GM23338 (cell line): ENCODE data around the gene CALY. TPM values are rescaled to one million over a fixed set of nuclear protein-coding genes. Genes with fewer than 3 reads are reported as not detected.

Experiments used
- ATAC-seq: fragments of 200-7000 bp; cut with Tn5 transposase; 3 replicates; pipeline ENCODE4 v1.9.1; 2020
- DNase-seq: peaks from one replicate; pipeline ENCODE4 v3.0.0-alpha.2; 2015; ENCODE audit warnings: low spot score
- H2AFZ ChIP-seq: fragments of 200-600 bp; sonication (generic); 2 replicates; pipeline ENCODE4 v1.8.0; 2016; ENCODE audit warnings: antibody characterized with exemption, mild to moderate bottlenecking, moderate library complexity
- H3F3A ChIP-seq: fragments of 200-600 bp; sonication (generic); replicated peaks from 2 replicates; pipeline ENCODE4 v1.8.0; 2017; ENCODE audit warnings: antibody characterized with exemption, mixed run types, low read depth
- H3K27ac ChIP-seq: fragments of 200-600 bp; sonication (generic); 2 replicates; pipeline ENCODE4 v1.6.1; 2016; ENCODE audit warnings: low read depth
- H3K27me3 ChIP-seq: fragments of 200-600 bp; sonication (generic); 2 replicates; pipeline ENCODE4 v1.8.0; 2016; ENCODE audit warnings: mild to moderate bottlenecking, mixed run types, moderate library complexity; ENCODE audit not compliant: insufficient read depth
- H3K36me3 ChIP-seq: fragments of 200-600 bp; sonication (generic); 2 replicates; pipeline ENCODE4 v1.8.0; 2016; ENCODE audit warnings: mild to moderate bottlenecking; ENCODE audit not compliant: insufficient read depth
- H3K4me1 ChIP-seq: fragments of 200-600 bp; sonication (generic); 2 replicates; pipeline ENCODE4 v1.8.0; 2016; ENCODE audit warnings: mild to moderate bottlenecking, moderate library complexity; ENCODE audit not compliant: insufficient read depth
- H3K4me2 ChIP-seq: fragments of 200-600 bp; sonication (generic); 2 replicates; pipeline ENCODE4 v1.7.1; 2017; ENCODE audit warnings: mixed run types
- H3K4me3 ChIP-seq: fragments of 200-600 bp; sonication (generic); 2 replicates; pipeline ENCODE4 v1.6.1; 2016; ENCODE audit warnings: mixed run types
- H3K79me2 ChIP-seq: fragments of 200-600 bp; sonication (generic); replicated peaks from 2 replicates; pipeline ENCODE4 v1.8.0; 2017; ENCODE audit warnings: mild to moderate bottlenecking; ENCODE audit not compliant: insufficient read depth
- H3K9me2 ChIP-seq: fragments of 200-600 bp; sonication (generic); 2 replicates; pipeline ENCODE4 v1.8.0; 2017; ENCODE audit not compliant: insufficient read depth
- H4K20me1 ChIP-seq: fragments of 200-600 bp; sonication (generic); replicated peaks from 2 replicates; pipeline ENCODE4 v1.8.0; 2017; ENCODE audit warnings: mild to moderate bottlenecking; ENCODE audit not compliant: insufficient read depth
- H3K27ac Mint-ChIP-seq: 2 replicates; pipeline ENCODE4 v1.8.0; 2020; ENCODE audit warnings: inconsistent platforms, mild to moderate bottlenecking, moderate library complexity, mixed read lengths
- H3K27me3 Mint-ChIP-seq: 3 replicates; pipeline ENCODE4 v1.8.0; 2022; ENCODE audit warnings: low read depth, mild to moderate bottlenecking, moderate library complexity, mixed read lengths, inconsistent platforms; ENCODE audit not compliant: insufficient read depth, poor library complexity
- H3K36me3 Mint-ChIP-seq: 3 replicates; pipeline ENCODE4 v1.8.0; 2021; ENCODE audit warnings: low read depth, mild to moderate bottlenecking, inconsistent platforms, moderate library complexity, mixed read lengths
- H3K4me1 Mint-ChIP-seq: 3 replicates; pipeline ENCODE4 v1.8.0; 2020; ENCODE audit warnings: mild to moderate bottlenecking, inconsistent platforms, mixed read lengths
- H3K4me3 Mint-ChIP-seq: 3 replicates; pipeline ENCODE4 v1.8.0; 2021; ENCODE audit warnings: moderate library complexity, mild to moderate bottlenecking, inconsistent platforms, mixed read lengths
- H3K9me3 Mint-ChIP-seq: 3 replicates; pipeline ENCODE4 v1.8.0; 2020; ENCODE audit warnings: moderate library complexity, mild to moderate bottlenecking, inconsistent platforms, mixed read lengths
- CREB1 ChIP-seq: fragments of 250-450 bp; sonication (Bioruptor Pico); IDR thresholded peaks from 2 replicates; pipeline ENCODE4 v1.5.0; 2020; ENCODE audit warnings: low read depth, mild to moderate bottlenecking, moderate library complexity
- EZH2 ChIP-seq: fragments of 200-600 bp; sonication (generic); IDR thresholded peaks from one replicate; pipeline ENCODE4 v1.8.0; 2017; ENCODE audit warnings: antibody characterized with exemption, mild to moderate bottlenecking, low read depth; ENCODE audit not compliant: unreplicated experiment
- EZH2phosphoT487 ChIP-seq: fragments of 200-600 bp; sonication (generic); IDR thresholded peaks from one replicate; pipeline ENCODE4 v1.8.1; 2018; ENCODE audit warnings: antibody characterized with exemption; ENCODE audit not compliant: unreplicated experiment
- JUNB ChIP-seq: IDR thresholded peaks from one replicate; pipeline ENCODE4 v1.6.1; 2016; ENCODE audit warnings: antibody characterized with exemption; ENCODE audit not compliant: unreplicated experiment
- NANOG ChIP-seq: IDR thresholded peaks from 2 replicates; pipeline ENCODE4 v1.6.1; 2016; ENCODE audit warnings: antibody characterized with exemption, borderline replicate concordance
- POLR2AphosphoS5 ChIP-seq: IDR thresholded peaks from 2 replicates; pipeline ENCODE4 v1.6.1; 2016; ENCODE audit warnings: antibody characterized with exemption, low read depth
- STAT1 ChIP-seq: IDR thresholded peaks from one replicate; pipeline ENCODE4 v1.6.1; 2016; ENCODE audit warnings: antibody characterized with exemption; ENCODE audit not compliant: unreplicated experiment
- ZNF114 ChIP-seq: fragments of 250-450 bp; sonication (Bioruptor Pico); IDR thresholded peaks from 2 replicates; pipeline ENCODE4 v1.5.0; 2020; ENCODE audit warnings: mild to moderate bottlenecking, moderate library complexity
- ZNF331 ChIP-seq: fragments of 250-450 bp; sonication (Bioruptor Pico); IDR thresholded peaks from 2 replicates; pipeline ENCODE4 v1.5.0; 2020; ENCODE audit warnings: low read depth, mild to moderate bottlenecking, moderate library complexity
- polyA plus RNA-seq: library from polyadenylated mRNA; unstranded; fragments of >200 nt; fragmentation: Nextera tagmentation; extraction: Ambion mirVana; gene quantifications from 2 replicates; pipeline ENCODE4 v1.2.1, GENCODE V29; 2016
- total RNA-seq: library from RNA; depleted of rRNA; stranded (reverse); fragments of >200 nt; shearing (Covaris generic); gene quantifications from 2 replicates; pipeline ENCODE4 v1.2.3, GENCODE V29; 2014
- TF ChIP-seq, protein P1 (sequence below): fragments of 250-450 bp; sonication (Bioruptor Pico); IDR thresholded peaks from 2 replicates; pipeline ENCODE4 v1.5.0; 2020; ENCODE audit warnings: mild to moderate bottlenecking, moderate library complexity

Gene CALY
- total and polyA plus RNA-seq, 2 experiments from 2014 or later = 1.0 to 8.0 TPM

DNA sequence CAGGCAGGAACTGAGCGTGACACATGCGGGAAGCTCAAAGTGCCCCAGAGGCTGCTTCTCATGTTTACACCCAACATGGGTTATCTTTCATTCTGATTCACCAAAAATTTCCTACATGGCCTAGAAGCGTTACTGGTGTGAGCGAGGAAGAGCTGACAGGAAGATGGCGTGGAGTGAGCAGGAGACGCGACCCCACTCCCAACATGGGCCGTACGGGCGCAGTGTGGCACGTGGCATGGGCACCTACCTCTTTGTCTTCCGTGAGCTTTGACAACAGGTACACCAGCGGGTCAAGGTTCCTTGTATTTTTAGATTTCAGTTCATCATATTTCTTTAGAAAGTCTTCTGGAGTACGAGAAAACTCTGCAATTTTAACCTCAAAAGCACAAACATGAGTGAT lies 37.0 kb downstream of the CALY start (continued):
- TF ChIP-seq, protein P1, sequence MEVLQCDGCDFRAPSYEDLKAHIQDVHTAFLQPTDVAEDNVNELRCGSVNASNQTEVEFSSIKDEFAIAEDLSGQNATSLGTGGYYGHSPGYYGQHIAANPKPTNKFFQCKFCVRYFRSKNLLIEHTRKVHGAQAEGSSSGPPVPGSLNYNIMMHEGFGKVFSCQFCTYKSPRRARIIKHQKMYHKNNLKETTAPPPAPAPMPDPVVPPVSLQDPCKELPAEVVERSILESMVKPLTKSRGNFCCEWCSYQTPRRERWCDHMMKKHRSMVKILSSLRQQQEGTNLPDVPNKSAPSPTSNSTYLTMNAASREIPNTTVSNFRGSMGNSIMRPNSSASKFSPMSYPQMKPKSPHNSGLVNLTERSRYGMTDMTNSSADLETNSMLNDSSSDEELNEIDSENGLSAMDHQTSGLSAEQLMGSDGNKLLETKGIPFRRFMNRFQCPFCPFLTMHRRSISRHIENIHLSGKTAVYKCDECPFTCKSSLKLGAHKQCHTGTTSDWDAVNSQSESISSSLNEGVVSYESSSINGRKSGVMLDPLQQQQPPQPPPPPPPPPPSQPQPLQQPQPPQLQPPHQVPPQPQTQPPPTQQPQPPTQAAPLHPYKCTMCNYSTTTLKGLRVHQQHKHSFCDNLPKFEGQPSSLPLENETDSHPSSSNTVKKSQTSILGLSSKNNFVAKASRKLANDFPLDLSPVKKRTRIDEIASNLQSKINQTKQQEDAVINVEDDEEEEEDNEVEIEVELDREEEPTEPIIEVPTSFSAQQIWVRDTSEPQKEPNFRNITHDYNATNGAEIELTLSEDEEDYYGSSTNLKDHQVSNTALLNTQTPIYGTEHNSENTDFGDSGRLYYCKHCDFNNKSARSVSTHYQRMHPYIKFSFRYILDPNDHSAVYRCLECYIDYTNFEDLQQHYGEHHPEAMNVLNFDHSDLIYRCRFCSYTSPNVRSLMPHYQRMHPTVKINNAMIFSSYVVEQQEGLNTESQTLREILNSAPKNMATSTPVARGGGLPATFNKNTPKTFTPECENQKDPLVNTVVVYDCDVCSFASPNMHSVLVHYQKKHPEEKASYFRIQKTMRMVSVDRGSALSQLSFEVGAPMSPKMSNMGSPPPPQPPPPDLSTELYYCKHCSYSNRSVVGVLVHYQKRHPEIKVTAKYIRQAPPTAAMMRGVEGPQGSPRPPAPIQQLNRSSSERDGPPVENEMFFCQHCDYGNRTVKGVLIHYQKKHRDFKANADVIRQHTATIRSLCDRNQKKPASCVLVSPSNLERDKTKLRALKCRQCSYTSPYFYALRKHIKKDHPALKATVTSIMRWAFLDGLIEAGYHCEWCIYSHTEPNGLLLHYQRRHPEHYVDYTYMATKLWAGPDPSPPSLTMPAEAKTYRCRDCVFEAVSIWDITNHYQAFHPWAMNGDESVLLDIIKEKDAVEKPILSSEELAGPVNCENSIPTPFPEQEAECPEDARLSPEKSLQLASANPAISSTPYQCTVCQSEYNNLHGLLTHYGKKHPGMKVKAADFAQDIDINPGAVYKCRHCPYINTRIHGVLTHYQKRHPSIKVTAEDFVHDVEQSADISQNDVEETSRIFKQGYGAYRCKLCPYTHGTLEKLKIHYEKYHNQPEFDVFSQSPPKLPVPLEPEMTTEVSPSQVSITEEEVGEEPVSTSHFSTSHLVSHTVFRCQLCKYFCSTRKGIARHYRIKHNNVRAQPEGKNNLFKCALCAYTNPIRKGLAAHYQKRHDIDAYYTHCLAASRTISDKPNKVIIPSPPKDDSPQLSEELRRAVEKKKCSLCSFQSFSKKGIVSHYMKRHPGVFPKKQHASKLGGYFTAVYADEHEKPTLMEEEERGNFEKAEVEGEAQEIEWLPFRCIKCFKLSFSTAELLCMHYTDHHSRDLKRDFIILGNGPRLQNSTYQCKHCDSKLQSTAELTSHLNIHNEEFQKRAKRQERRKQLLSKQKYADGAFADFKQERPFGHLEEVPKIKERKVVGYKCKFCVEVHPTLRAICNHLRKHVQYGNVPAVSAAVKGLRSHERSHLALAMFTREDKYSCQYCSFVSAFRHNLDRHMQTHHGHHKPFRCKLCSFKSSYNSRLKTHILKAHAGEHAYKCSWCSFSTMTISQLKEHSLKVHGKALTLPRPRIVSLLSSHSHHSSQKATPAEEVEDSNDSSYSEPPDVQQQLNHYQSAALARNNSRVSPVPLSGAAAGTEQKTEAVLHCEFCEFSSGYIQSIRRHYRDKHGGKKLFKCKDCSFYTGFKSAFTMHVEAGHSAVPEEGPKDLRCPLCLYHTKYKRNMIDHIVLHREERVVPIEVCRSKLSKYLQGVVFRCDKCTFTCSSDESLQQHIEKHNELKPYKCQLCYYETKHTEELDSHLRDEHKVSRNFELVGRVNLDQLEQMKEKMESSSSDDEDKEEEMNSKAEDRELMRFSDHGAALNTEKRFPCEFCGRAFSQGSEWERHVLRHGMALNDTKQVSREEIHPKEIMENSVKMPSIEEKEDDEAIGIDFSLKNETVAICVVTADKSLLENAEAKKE (CRISPR knock-in tag) = no peak
- no peak for TF ChIP-seq POLR2AphosphoS5
- TF ChIP-seq EZH2 = no peak
- TF ChIP-seq NANOG = no peak
- TF ChIP-seq ZNF114 (CRISPR knock-in tag) = no peak
- TF ChIP-seq CREB1 (CRISPR knock-in tag) = no peak
- TF ChIP-seq STAT1 = no peak
- no peak for TF ChIP-seq ZNF331 (CRISPR knock-in tag)
- TF ChIP-seq JUNB = no peak

DNA sequence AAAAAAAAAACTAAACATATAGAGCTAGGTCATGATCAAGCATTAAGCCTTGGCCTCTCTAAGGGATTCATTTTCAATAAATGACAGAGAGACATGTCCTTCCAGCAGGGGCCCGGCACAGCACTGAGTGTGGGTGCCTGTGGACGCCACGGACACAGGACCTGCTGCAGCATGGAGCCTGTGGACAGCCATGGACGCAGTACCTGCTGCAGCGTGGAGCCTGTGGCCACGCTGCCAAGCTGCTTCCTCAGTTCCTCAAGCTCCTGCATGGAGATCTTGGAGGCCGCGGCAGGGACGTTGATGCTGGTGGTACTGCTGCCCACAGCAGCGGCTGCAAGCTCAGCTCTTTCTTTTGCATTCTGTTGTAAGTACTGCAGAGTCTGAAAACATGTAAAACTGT lies 37.5 kb downstream of the CALY start:
- H3K27me3 Mint-ChIP-seq = peaks cover 2% of the 10 kb centered on the region
- Histone ChIP-seq H3K4me2 (no peak overlapping the region), H3K4me3 (no peak overlapping the region), H3F3A (no peaks in the 10 kb centered on the region; the same call in 1 of the 2 replicates), H4K20me1 (peaks cover 7% of the 10 kb centered on the region), H3K36me3 (peaks cover 17% of the 10 kb centered on the region), H2AFZ (no peak overlapping the region), H3K4me1 (no peaks in the 10 kb centered on the region), H3K27me3 (no peaks in the 10 kb centered on the region), H3K27ac (no peak overlapping the region), H3K9me2 (no peaks in the 10 kb centered on the region), H3K79me2 (peaks cover 11% of the 10 kb centered on the region)
- DNase-seq (no peak), ATAC-seq (no peak)
- no peak overlapping the region for H3K27ac Mint-ChIP-seq
- no peaks in the 10 kb centered on the region for H3K4me1 Mint-ChIP-seq
- peaks cover 64% of the 10 kb centered on the region for H3K36me3 Mint-ChIP-seq
- no peaks in the 10 kb centered on the region for H3K9me3 Mint-ChIP-seq
- TF ChIP-seq ZNF331 (CRISPR knock-in tag) = no peak
- no peak for TF ChIP-seq EZH2phosphoT487
- TF ChIP-seq, protein P1 (CRISPR knock-in tag) = no peak
- no peak for TF ChIP-seq EZH2
- no peak for TF ChIP-seq STAT1
- TF ChIP-seq NANOG = no peak
- TF ChIP-seq CREB1 (CRISPR knock-in tag) = no peak
- no peak overlapping the region for H3K4me3 Mint-ChIP-seq
